C4-2B (cell line): ENCODE data around the gene ERC1.

Experiments
- CTCF ChIP-seq: fragments of 450-650 bp; conservative IDR thresholded peaks from 2 replicates; pipeline ENCODE4 v1.5.1; 2017; ENCODE audit warnings: mild to moderate bottlenecking
- ZFX ChIP-seq: fragments of 450-650 bp; IDR thresholded peaks from 2 replicates; pipeline ENCODE4 v1.6.1; 2017

DNA sequence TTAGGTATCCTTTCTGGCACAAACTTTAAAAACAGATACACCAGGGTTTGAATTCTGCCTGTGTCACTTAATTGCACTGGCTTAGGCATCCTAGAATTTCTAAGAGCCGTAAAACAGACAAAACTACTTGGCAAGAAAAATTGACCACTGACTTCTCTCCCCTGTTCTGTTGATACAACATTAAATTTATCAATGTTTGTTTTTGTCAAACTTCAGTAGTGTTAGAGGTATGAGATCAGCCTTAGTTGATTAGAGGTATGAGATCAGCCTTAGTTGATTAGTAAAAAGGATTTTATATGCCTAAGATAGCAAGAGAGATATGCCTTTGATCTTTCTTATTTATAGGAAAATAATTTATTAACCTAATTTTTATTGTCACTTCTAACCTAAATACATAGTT is 320.1 kb downstream of the ERC1 start:
- TF ChIP-seq CTCF (no peak), ZFX (no peak)
